H9 (cell line): ENCODE results near the gene ACBD6. TPM values are rescaled to one million over a fixed set of nuclear protein-coding genes. Genes with fewer than 3 reads are reported as not detected.

ENCODE experiments used
- DNase-seq: peaks from one replicate; pipeline ENCODE4 v3.0.0-alpha.2; 2017
- H2AFZ ChIP-seq: one replicate; pipeline ENCODE4 v1.6.1; 2013; ENCODE audit warnings: mild to moderate bottlenecking, low read length, control low read depth, moderate library complexity
- H2AK5ac ChIP-seq: 2 replicates; pipeline ENCODE4 v1.6.1; 2013; ENCODE audit warnings: low read length, control low read depth, mixed read lengths; ENCODE audit not compliant: insufficient read length
- H2BK120ac ChIP-seq: one replicate; pipeline ENCODE4 v1.6.1; 2013; ENCODE audit warnings: low read depth, mild to moderate bottlenecking, low read length, control low read depth, inconsistent platforms; ENCODE audit not compliant: poor library complexity, severe bottlenecking
- H2BK12ac ChIP-seq: 2 replicates; pipeline ENCODE4 v1.6.1; 2013; ENCODE audit warnings: low read length, control low read depth, mixed read lengths, low read depth; ENCODE audit not compliant: insufficient read length
- H2BK15ac ChIP-seq: 2 replicates; pipeline ENCODE4 v1.6.1; 2013; ENCODE audit warnings: low read depth, low read length, control low read depth
- H2BK20ac ChIP-seq: one replicate; pipeline ENCODE4 v1.6.1; 2013; ENCODE audit warnings: low read depth, mild to moderate bottlenecking, low read length, control low read depth, inconsistent platforms; ENCODE audit not compliant: poor library complexity, severe bottlenecking
- H2BK5ac ChIP-seq: 2 replicates; pipeline ENCODE4 v1.6.1; 2013; ENCODE audit warnings: low read length, control low read depth, mixed read lengths; ENCODE audit not compliant: insufficient read length
- H3K14ac ChIP-seq: 2 replicates; pipeline ENCODE4 v1.6.1; 2013; ENCODE audit warnings: low read length, control low read depth; ENCODE audit not compliant: insufficient read depth
- H3K18ac ChIP-seq: 2 replicates; pipeline ENCODE4 v1.6.1; 2013; ENCODE audit warnings: low read depth, mild to moderate bottlenecking, mixed read lengths, low read length, control low read depth; ENCODE audit not compliant: insufficient read length
- H3K23ac ChIP-seq: 2 replicates; pipeline ENCODE4 v1.6.1; 2013; ENCODE audit warnings: low read length, control low read depth, mixed read lengths, low read depth; ENCODE audit not compliant: insufficient read length
- H3K23me2 ChIP-seq: 2 replicates; pipeline ENCODE4 v1.6.1; 2013; ENCODE audit warnings: low read depth, mild to moderate bottlenecking, mixed read lengths, low read length, control low read depth; ENCODE audit not compliant: insufficient read length, poor library complexity, severe bottlenecking
- H3K27ac ChIP-seq: 2 replicates; pipeline ENCODE4 v1.5.1; 2013; ENCODE audit warnings: low read length, control low read depth, mixed read lengths, low read depth; ENCODE audit not compliant: insufficient read length
- H3K27me3 ChIP-seq: 2 replicates; pipeline ENCODE4 v1.6.1; 2013; ENCODE audit warnings: low read length, control low read depth, inconsistent platforms; ENCODE audit not compliant: insufficient read depth
- H3K4ac ChIP-seq: 2 replicates; pipeline ENCODE4 v1.6.1; 2013; ENCODE audit warnings: low read depth, mild to moderate bottlenecking, control low read depth, inconsistent platforms, low read length, moderate library complexity
- H3K4me1 ChIP-seq: 2 replicates; pipeline ENCODE4 v1.6.1; 2013; ENCODE audit warnings: low read length, control low read depth, inconsistent platforms; ENCODE audit not compliant: insufficient read depth
- H3K4me2 ChIP-seq: 2 replicates; pipeline ENCODE4 v1.6.1; 2013; ENCODE audit warnings: low read length, control low read depth, mixed read lengths; ENCODE audit not compliant: insufficient read length, insufficient read depth
- H3K56ac ChIP-seq: 2 replicates; pipeline ENCODE4 v1.6.1; 2013; ENCODE audit warnings: low read depth, mild to moderate bottlenecking, mixed read lengths, low read length, control low read depth; ENCODE audit not compliant: insufficient read length
- H3K79me1 ChIP-seq: 2 replicates; pipeline ENCODE4 v1.6.1; 2013; ENCODE audit warnings: low read depth, mild to moderate bottlenecking, moderate library complexity, low read length, control low read depth, inconsistent platforms; ENCODE audit not compliant: insufficient read depth, poor library complexity, severe bottlenecking
- H3K79me2 ChIP-seq: 2 replicates; pipeline ENCODE4 v1.6.1; 2013; ENCODE audit warnings: low read length, control low read depth, inconsistent platforms; ENCODE audit not compliant: insufficient read depth
- H3K9ac ChIP-seq: 2 replicates; pipeline ENCODE4 v1.6.1; 2013; ENCODE audit warnings: low read length, control low read depth, mixed read lengths; ENCODE audit not compliant: insufficient read length; ENCODE audit errors: extremely low read depth
- H3K9me3 ChIP-seq: one replicate; pipeline ENCODE4 v1.6.1; 2013; ENCODE audit warnings: low read depth, low read length, inconsistent platforms; ENCODE audit not compliant: control insufficient read depth
- H3T11ph ChIP-seq: one replicate; pipeline ENCODE4 v1.6.1; 2013; ENCODE audit warnings: mild to moderate bottlenecking, low read length, control low read depth, inconsistent platforms
- H4K20me1 ChIP-seq: one replicate; pipeline ENCODE4 v1.6.1; 2013; ENCODE audit not compliant: control insufficient read depth, insufficient read length, insufficient read depth
- H4K5ac ChIP-seq: 2 replicates; pipeline ENCODE4 v1.6.1; 2013; ENCODE audit warnings: low read depth, mild to moderate bottlenecking, mixed read lengths, low read length, control low read depth; ENCODE audit not compliant: insufficient read length
- H4K8ac ChIP-seq: replicated peaks from 2 replicates; pipeline ENCODE4 v1.6.1; 2013; ENCODE audit warnings: low read length, control low read depth, mixed read lengths, low read depth; ENCODE audit not compliant: insufficient read length
- H4K91ac ChIP-seq: 2 replicates; pipeline ENCODE4 v1.6.1; 2013; ENCODE audit warnings: low read depth, mild to moderate bottlenecking, moderate library complexity, mixed read lengths, low read length, control low read depth; ENCODE audit not compliant: insufficient read length
- H3K27ac Mint-ChIP-seq, 3 experiments: 2 replicates in 2 of 3; 3 replicates in 1 of 3; pipeline ENCODE4 v1.8.0; 2020 to 2021; ENCODE audit warnings: mixed read lengths in 3 of 3, mild to moderate bottlenecking in 1 of 3, moderate library complexity in 1 of 3
- H3K27me3 Mint-ChIP-seq: 2 replicates; pipeline ENCODE4 v1.8.0; 2021; ENCODE audit warnings: low read depth, mild to moderate bottlenecking, moderate library complexity, mixed read lengths
- H3K36me3 Mint-ChIP-seq, 3 experiments: 2 replicates in 2 of 3; 3 replicates in 1 of 3; pipeline ENCODE4 v1.8.0; 2020 to 2021; ENCODE audit warnings: low read depth in 3 of 3, mixed read lengths in 3 of 3; ENCODE audit not compliant: insufficient read depth in 1 of 3
- H3K4me1 Mint-ChIP-seq, 2 experiments: 2 replicates each; pipeline ENCODE4 v1.8.0; 2020; ENCODE audit warnings: mixed read lengths in 2 of 2
- H3K4me3 Mint-ChIP-seq, 2 experiments: 2 replicates in 1 of 2; 3 replicates in 1 of 2; pipeline ENCODE4 v1.8.0; 2020 to 2021; ENCODE audit warnings: mild to moderate bottlenecking in 2 of 2, mixed read lengths in 2 of 2, moderate library complexity in 1 of 2
- H3K9me3 Mint-ChIP-seq, 2 experiments: 2 replicates in 1 of 2; 3 replicates in 1 of 2; pipeline ENCODE4 v1.8.0; 2020; ENCODE audit warnings: mild to moderate bottlenecking in 2 of 2, mixed read lengths in 2 of 2, moderate library complexity in 1 of 2
- CTCF ChIP-seq: fragments of 200-600 bp; sonication (generic); conservative IDR thresholded peaks from 3 replicates; pipeline ENCODE4 v1.8.0; 2021; ENCODE audit warnings: antibody characterized with exemption, mild to moderate bottlenecking
- WGBS: extraction: QIAGEN DNeasy Blood & Tissue Kit; methylation state at CpG from one replicate; pipeline ENCODE4 v1.1.7; 2013; ENCODE audit warnings: missing lambda C conversion rate, low lambda C conversion rate, mixed read lengths; ENCODE audit not compliant: insufficient read length; ENCODE audit errors: extremely low coverage; 5-methylcytosine and 5-hydroxymethylcytosine counted together
- total RNA-seq: library from RNA; stranded (reverse); gene quantifications from 2 replicates; pipeline ENCODE4 v1.2.1, GENCODE V29; 2021

Gene ACBD6
- total RNA-seq, 1 experiment from 2014 or later, result 51.4 TPM

GRCh38 chr1:180551997-180552396 is 49.6 kb upstream of the ACBD6 start:
- Histone ChIP-seq H2BK15ac (no peak overlapping the region), H2BK20ac (no peak overlapping the region), H4K8ac (no peak overlapping the region), H3K9me3 (no peaks in the 10 kb centered on the region), H3K4me2 (no peak overlapping the region), H3K4me1 (no peaks in the 10 kb centered on the region; the same call in 1 of the 2 replicates), H3K56ac (no peak overlapping the region), H3T11ph (no peak overlapping the region), H4K20me1 (no peaks in the 10 kb centered on the region), H3K9ac (no peak overlapping the region), H3K79me2 (no peaks in the 10 kb centered on the region), H4K5ac (no peak overlapping the region), H3K23ac (no peak overlapping the region), H2BK12ac (no peak overlapping the region), H3K18ac (no peak overlapping the region), H3K4ac (no peak overlapping the region), H4K91ac (no peak overlapping the region), H2AK5ac (no peak overlapping the region), H3K27ac (no peak overlapping the region), H2BK5ac (no peak overlapping the region), H2BK120ac (no peak overlapping the region), H3K27me3 (no peaks in the 10 kb centered on the region), H2AFZ (no peak overlapping the region), H3K23me2 (no peaks in the 10 kb centered on the region), H3K79me1 (no peaks in the 10 kb centered on the region), H3K14ac (no peak overlapping the region)
- Mint-ChIP-seq H3K27ac (no peak overlapping the region), H3K27me3 (no peaks in the 10 kb centered on the region), H3K4me3 (no peak overlapping the region), H3K4me1 (peaks cover 1 to 5% of the 10 kb centered on the region in 2 experiments; a peak in 3 of 4 replicates), H3K36me3 (no peaks in the 10 kb centered on the region), H3K9me3 (no peaks in the 10 kb centered on the region)
- DNase-seq, result no peak
- no peak for TF ChIP-seq CTCF
- WGBS, result no CpG with 5 or more reads among the region's 1 CpG
